ENCODE measurements around the gene TSPAN17.

GRCh38 chr5:176659512-176659839, 12.2 kb downstream of the TSPAN17 start:
- no peak for TF ChIP-seq CTCF (IDR thresholded peaks at IDR 0.05)
- TF ChIP-seq POLR2A (IDR thresholded peaks at IDR 0.05): no peak

Measured in body of pancreas (tissue), 4 donors.